ENCODE measurements around the gene LRRC4C. TPM values are rescaled to one million over a fixed set of nuclear protein-coding genes. Genes with fewer than 3 reads are reported as not detected.

The LRRC4C gene
- total RNA-seq, 1 donor from 2014 or later: 1.2 TPM

DNA sequence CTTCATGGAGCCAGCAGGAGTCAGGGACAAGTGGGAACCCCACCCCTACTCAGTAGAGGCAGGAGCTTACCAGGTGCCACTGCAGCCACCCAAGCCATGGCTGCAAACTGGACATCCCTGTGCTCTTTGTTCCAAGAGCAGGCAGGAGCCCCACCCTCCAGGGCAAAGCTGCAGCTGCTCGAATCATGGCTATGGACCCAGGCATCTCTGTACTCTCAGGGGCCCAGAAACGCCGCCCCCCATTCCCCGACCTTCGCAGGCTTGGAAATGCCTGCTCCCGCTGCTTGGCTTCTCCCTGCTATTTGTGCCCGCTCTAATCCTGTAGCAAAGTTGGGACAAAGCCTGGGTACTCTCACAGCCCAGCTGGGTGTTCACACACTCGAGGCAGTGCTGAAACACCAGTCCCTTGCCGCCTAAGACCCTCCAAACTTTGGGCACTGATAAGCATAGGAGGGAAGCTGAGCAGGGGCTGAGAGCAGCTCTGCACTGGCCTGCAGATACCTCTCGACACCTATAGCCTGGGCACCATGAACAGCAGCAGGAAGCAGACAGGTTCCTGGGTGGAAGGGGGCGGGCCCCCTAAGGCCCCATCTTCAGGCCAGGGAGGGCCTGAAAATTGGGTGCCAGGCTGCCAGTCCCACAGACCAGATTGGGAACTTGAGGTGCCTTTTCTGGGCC lies 402.4 kb downstream of the LRRC4C start:
- Mint-ChIP-seq H3K27me3 (ENCODE audit: unreplicated experiment) (peaks cover 1% of the 10 kb centered on the region), H3K4me3 (ENCODE audit: unreplicated experiment) (no peak overlapping the region), H3K9me3 (ENCODE audit: unreplicated experiment) (no peaks in the 10 kb centered on the region), H3K4me1 (ENCODE audit: unreplicated experiment) (no peaks in the 10 kb centered on the region), H3K36me3 (ENCODE audit: low read depth, unreplicated experiment) (no peaks in the 10 kb centered on the region), H3K27ac (ENCODE audit: unreplicated experiment) (no peak overlapping the region)
- DNase-seq (ENCODE audit: low spot score): no peak
- TF ChIP-seq, protein P1, sequence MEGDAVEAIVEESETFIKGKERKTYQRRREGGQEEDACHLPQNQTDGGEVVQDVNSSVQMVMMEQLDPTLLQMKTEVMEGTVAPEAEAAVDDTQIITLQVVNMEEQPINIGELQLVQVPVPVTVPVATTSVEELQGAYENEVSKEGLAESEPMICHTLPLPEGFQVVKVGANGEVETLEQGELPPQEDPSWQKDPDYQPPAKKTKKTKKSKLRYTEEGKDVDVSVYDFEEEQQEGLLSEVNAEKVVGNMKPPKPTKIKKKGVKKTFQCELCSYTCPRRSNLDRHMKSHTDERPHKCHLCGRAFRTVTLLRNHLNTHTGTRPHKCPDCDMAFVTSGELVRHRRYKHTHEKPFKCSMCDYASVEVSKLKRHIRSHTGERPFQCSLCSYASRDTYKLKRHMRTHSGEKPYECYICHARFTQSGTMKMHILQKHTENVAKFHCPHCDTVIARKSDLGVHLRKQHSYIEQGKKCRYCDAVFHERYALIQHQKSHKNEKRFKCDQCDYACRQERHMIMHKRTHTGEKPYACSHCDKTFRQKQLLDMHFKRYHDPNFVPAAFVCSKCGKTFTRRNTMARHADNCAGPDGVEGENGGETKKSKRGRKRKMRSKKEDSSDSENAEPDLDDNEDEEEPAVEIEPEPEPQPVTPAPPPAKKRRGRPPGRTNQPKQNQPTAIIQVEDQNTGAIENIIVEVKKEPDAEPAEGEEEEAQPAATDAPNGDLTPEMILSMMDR (IDR thresholded peaks at IDR 0.05; ENCODE audit: unreplicated experiment): no peak

DNA sequence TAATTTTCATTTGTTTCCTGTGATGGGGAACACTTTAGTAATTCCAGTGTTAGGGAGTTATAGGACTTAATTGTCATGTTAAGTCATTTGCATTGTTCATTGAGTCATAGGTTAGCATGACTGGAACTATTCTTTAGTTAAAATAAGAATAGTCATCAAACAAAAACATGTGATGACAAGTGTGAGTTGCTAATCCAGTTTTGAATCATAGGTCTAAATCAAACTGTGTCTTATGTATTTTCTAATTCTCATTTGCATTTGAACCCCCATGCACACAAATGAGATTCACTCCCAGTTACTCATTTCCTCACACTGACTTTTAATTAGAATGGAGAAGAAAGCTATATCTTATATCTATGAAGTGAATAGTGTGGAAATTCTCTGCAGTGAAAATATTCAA lies 405.6 kb downstream of the LRRC4C start:
- H3K36me3 Mint-ChIP-seq (ENCODE audit: low read depth, unreplicated experiment): no peaks in the 10 kb centered on the region

DNA sequence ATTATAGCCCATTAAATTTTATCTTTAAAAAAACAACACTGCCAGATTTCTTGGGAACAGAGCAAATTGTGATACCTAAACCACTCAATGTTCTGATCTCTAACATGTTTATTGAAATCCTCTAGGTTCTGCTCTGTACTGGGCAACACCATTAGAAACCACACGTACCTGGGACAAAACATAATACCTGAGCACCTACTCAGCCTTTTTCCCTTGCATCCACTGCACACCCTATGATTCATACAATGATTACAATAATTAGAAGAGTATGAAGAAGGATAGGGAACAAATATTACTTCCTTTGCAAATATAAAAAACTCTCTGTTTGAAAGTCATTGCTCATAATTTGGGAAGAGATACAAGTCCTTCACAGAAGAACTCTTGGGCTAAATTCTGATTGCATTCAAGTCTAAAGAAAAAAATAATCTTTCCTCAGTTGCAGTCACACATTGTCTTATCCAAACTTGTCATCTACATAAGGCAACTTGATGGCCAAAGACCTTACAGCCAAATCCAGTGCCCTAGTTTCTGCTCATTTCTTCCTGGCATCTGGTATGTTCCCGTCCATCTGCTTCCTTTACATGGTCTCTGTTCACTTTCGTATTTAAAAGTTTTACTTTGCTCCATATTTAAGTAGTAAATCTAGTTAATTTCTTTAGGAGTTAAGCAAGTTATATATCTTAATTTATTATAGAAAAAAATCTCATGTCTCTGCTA lies 407.4 kb downstream of the LRRC4C start:
- no peak for DNase-seq (ENCODE audit: low spot score)

More for the DNA sequence above, 405.6 kb downstream of the LRRC4C start:
- peaks cover 1% of the 10 kb centered on the region for H3K27me3 Mint-ChIP-seq (ENCODE audit: unreplicated experiment)
- no peak overlapping the region for H3K4me3 Mint-ChIP-seq (ENCODE audit: unreplicated experiment)
- no peaks in the 10 kb centered on the region for H3K4me1 Mint-ChIP-seq (ENCODE audit: unreplicated experiment)
- no peaks in the 10 kb centered on the region for H3K9me3 Mint-ChIP-seq (ENCODE audit: unreplicated experiment)
- no peak overlapping the region for H3K27ac Mint-ChIP-seq (ENCODE audit: unreplicated experiment)
- DNase-seq (ENCODE audit: low spot score): no peak
- TF ChIP-seq, protein P1 (IDR thresholded peaks at IDR 0.05; ENCODE audit: unreplicated experiment): no peak

DNA sequence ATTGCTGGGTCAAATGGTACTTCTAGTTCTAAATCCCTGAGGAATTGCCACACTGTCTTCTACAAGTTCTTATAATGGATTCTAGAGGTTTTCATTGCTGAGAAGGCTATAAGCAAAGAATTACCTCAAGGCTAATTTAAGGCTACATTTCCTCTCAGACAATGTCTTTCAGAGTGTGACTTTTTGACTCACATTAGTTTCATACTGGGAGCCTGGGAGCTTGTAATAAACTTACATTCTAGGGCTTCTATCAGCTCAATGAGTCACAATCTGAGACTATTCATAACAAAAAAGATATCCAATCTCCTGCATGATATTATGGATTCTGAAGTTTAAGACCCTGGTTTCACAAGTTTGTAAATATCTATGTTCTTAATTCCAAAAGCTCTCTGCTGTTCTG lies 408.7 kb downstream of the LRRC4C start:
- H3K27ac Mint-ChIP-seq (ENCODE audit: unreplicated experiment): no peak overlapping the region
- DNase-seq (ENCODE audit: low spot score): no peak
- H3K36me3 Mint-ChIP-seq (ENCODE audit: low read depth, unreplicated experiment): no peaks in the 10 kb centered on the region
- no peaks in the 10 kb centered on the region for H3K27me3 Mint-ChIP-seq (ENCODE audit: unreplicated experiment)
- no peaks in the 10 kb centered on the region for H3K9me3 Mint-ChIP-seq (ENCODE audit: unreplicated experiment)
- H3K4me3 Mint-ChIP-seq (ENCODE audit: unreplicated experiment): no peak overlapping the region
- TF ChIP-seq, protein P1 (IDR thresholded peaks at IDR 0.05; ENCODE audit: unreplicated experiment): no peak
- H3K4me1 Mint-ChIP-seq (ENCODE audit: unreplicated experiment): no peaks in the 10 kb centered on the region

More for the DNA sequence above, 407.4 kb downstream of the LRRC4C start:
- Mint-ChIP-seq H3K36me3 (ENCODE audit: low read depth, unreplicated experiment) (no peaks in the 10 kb centered on the region), H3K4me3 (ENCODE audit: unreplicated experiment) (no peak overlapping the region), H3K9me3 (ENCODE audit: unreplicated experiment) (no peaks in the 10 kb centered on the region), H3K27me3 (ENCODE audit: unreplicated experiment) (peaks cover 1% of the 10 kb centered on the region), H3K4me1 (ENCODE audit: unreplicated experiment) (no peaks in the 10 kb centered on the region), H3K27ac (ENCODE audit: unreplicated experiment) (no peak overlapping the region)
- TF ChIP-seq, protein P1 (IDR thresholded peaks at IDR 0.05; ENCODE audit: unreplicated experiment): no peak

DNA sequence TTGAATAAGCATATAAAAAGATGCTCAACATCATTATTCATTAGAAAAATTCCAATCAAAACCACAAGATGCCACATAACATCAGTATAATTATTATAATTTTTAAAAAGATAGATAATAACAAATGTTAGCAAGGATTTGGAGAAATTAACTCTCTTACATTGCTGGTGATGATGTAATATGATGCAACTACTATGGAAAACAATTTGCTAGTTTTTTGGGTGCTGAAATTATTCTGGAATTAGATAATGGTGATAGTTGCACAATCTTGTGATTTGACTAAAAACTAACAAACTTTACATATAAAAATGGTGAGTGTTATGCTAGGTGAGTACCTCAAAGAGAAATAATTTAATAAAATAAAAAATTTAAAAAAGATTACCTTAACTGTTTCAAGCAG lies 412.2 kb downstream of the LRRC4C start:
- no peak for DNase-seq (ENCODE audit: low spot score)
- no peaks in the 10 kb centered on the region for H3K27me3 Mint-ChIP-seq (ENCODE audit: unreplicated experiment)
- H3K9me3 Mint-ChIP-seq (ENCODE audit: unreplicated experiment): no peaks in the 10 kb centered on the region
- TF ChIP-seq, protein P1 (IDR thresholded peaks at IDR 0.05; ENCODE audit: unreplicated experiment): no peak
- H3K36me3 Mint-ChIP-seq (ENCODE audit: low read depth, unreplicated experiment): no peaks in the 10 kb centered on the region
- H3K4me1 Mint-ChIP-seq (ENCODE audit: unreplicated experiment): no peaks in the 10 kb centered on the region
- H3K4me3 Mint-ChIP-seq (ENCODE audit: unreplicated experiment): no peak overlapping the region
- no peak overlapping the region for H3K27ac Mint-ChIP-seq (ENCODE audit: unreplicated experiment)
